HS-27A (cell line): ENCODE results near the gene COL18A1.

Experiments
- DNase-seq: peaks from one replicate; pipeline ENCODE4 v3.0.0-alpha.2; 2012; ENCODE audit warnings: low read depth, missing footprints

COL18A1 gene

GRCh38 chr21:45468971-45469272 lies 64.0 kb downstream of the COL18A1 start:
- no peak for DNase-seq

DNA sequence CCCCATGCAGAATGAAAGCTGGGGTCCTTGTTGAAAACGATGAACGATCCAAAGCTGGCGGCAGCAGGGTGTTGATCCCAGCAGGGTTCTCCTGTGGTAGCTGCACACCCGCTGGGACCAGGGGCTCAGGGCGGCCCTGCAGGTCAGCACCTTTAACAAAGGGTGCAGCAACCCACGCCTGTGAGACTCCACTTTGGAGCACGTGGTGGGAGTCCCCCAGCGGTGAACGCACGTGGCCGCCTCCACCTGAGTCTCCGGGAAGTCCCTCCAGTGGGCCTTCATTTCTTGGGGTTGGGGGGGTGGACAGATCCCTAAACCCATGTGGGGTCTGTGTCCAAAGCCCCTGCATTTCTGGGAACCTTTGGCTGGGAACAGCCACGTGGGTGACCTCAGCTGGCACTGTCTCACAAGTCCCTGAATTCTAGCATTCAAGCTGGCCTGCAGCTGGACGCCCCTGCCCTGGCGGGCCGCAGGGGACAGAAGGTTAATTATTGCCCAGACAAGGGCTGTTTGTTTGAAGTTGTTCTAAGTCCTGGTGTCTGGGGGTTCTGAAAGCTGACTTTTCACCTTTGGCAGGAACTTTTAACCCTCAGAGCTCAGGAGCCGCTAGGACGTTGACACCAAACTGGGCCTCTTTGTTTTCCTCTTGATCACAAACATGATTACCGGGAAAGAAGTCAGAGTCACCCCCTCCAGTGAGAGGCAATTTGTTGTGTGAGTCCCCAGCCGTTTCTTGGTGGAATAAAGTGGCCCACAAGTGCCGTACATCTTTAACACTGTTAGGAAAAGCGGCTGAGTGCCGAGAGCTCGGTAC lies 64.5 kb downstream of the COL18A1 start:
- no peak for DNase-seq

- no peak for DNase-seq
These were observed 65.1 kb downstream of the COL18A1 start for GRCh38 chr21:45470087-45470515.

- peak; percentile 5 for DNase-seq
These were observed 66.0 kb downstream of the COL18A1 start for GRCh38 chr21:45470773-45471524.

- no peak for DNase-seq
These were observed 66.7 kb downstream of the COL18A1 start for GRCh38 chr21:45471525-45472221.

GRCh38 chr21:45472445-45473365 lies 67.7 kb downstream of the COL18A1 start:
- no peak for DNase-seq

DNA sequence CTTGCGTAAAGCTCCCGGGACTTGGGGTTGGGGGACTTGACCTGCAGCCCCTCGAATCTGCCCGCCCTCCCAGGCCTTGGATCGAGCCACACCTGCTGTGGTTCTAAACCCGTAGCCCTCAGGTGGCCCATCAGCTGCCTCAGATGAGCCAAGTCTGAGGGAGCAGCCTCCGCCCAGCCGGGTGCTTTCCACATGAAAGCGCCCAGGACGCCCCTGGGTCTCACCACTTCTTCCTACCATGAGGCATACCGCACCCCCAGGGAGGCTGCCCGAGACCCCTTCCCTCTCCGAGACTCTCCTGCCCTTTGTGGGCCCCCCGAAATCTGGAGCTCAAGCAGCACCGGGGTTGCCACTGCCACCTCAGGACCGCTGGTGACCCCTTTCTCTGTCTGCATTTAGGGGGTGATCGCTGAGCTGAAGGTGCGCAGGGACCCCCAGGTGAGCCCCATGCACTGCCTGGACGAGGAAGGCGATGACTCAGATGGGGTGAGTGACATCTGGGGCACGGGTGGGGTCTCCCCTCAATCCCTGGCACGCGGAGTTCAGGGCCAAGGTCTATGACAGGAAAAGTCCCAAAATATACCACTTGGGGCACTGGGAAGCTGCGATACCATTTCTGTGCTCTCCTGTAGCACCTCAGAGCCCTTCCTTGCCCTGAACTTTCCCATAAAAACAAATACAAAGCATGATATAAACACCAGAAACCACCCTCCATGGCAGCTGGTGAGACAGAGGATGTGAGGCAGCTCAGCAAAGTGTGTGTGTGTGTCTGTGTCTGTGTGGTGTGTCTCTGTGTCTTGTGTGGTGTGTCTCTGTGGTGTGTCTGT lies 68.7 kb downstream of the COL18A1 start:
- no peak for DNase-seq

DNA sequence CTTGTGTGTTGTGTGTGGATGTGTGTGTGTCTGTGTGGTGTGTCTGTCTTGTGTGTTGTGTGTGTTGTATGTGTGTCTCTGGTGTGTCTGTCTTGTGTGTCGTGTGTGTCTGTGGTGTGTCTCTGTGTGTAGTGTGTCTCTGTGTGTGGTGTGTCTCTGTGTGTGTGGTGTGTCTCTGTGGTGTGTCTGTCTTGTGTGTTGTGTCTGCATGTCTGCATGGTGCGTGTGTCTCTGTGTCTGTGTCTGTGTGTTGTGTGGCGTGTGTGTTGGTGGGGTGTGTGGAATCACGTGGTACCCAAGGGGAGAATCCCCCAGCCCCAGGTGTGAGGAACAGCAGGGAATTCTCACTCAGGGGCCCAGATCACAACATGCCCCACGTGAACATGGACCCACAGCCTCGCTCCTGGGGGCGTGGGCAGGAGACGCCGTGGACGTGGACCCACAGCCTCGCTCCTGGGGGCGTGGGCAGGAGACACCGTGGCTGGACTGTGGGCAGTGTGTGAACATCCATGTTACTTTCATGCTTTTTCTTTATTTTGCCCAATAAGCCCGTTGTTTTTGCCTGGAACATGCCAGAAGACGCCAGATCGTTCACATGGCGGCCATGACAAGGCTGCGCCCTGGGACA lies 69.5 kb downstream of the COL18A1 start:
- DNase-seq, result no peak

GRCh38 chr21:45475004-45475685 lies 70.2 kb downstream of the COL18A1 start:
- no peak for DNase-seq

GRCh38 chr21:45475797-45476570 lies 71.0 kb downstream of the COL18A1 start:
- DNase-seq, result no peak

GRCh38 chr21:45476582-45476981 lies 71.6 kb downstream of the COL18A1 start:
- DNase-seq, result no peak

GRCh38 chr21:45477176-45478114 lies 72.5 kb downstream of the COL18A1 start:
- DNase-seq, result no peak

GRCh38 chr21:45478115-45478801 lies 73.3 kb downstream of the COL18A1 start:
- no peak for DNase-seq

- no peak for DNase-seq
These were observed 74.1 kb downstream of the COL18A1 start for GRCh38 chr21:45478816-45479669.

- no peak for DNase-seq
These were observed 75.0 kb downstream of the COL18A1 start for GRCh38 chr21:45479691-45480675.
